Body of pancreas (tissue), 4 donors: ENCODE data around the gene APBA2. TPM values are rescaled to one million over a fixed set of nuclear protein-coding genes. Genes with fewer than 3 reads are reported as not detected.

Experiments used
- ATAC-seq: fragments of 150-250 bp; one replicate; pipeline ENCODE4 v1.9.1; 2016
- DNase-seq, 4 donors: peaks; one replicate each; pipeline ENCODE4 v3.0.0-alpha.2; 2019
- H3K27ac ChIP-seq, 4 donors: fragments of 200-600 bp; sonication (generic); 1 replicate in 3 of 4; 2 replicates in 1 of 4; pipeline versions ENCODE4 v1.5.1 to v1.6.1; 2016 to 2019; ENCODE audit warnings: mild to moderate bottlenecking in 1 of 4, mixed read lengths in 1 of 4, moderate library complexity in 1 of 4
- H3K27me3 ChIP-seq, 2 donors: fragments of 200-600 bp; sonication (generic); one replicate each; pipeline ENCODE4 v1.6.0; 2016; ENCODE audit warnings: mild to moderate bottlenecking in 1 of 2
- H3K36me3 ChIP-seq, 2 donors: fragments of 200-600 bp; sonication (generic); replicated peaks in 1 of 2; 2 replicates each; pipeline ENCODE4 v1.5.1; 2016; ENCODE audit warnings: low read depth in 2 of 2; ENCODE audit not compliant: insufficient read depth in 1 of 2
- H3K4me1 ChIP-seq: fragments of 200-600 bp; sonication (generic); one replicate; pipeline ENCODE4 v1.6.0; 2016
- H3K4me3 ChIP-seq, 2 donors: fragments of 200-600 bp; sonication (generic); 1 replicate in 1 of 2; 2 replicates in 1 of 2; pipeline ENCODE4 v1.5.1; 2016 to 2019
- H3K9me3 ChIP-seq, 3 donors: fragments of 200-600 bp; sonication (generic); 1 replicate in 2 of 3; 2 replicates in 1 of 3; pipeline ENCODE4 v1.5.1; 2016
- POLR2A ChIP-seq, 3 donors: fragments of 450-650 bp; IDR thresholded peaks; one replicate each; pipeline ENCODE4 v1.6.1; 2016; ENCODE audit warnings: antibody characterized with exemption in 3 of 3, mild to moderate bottlenecking in 2 of 3
- WGBS, 2 donors: methylation state at CpG; one replicate each; pipeline ENCODE4 v1.1.5; 2017; 5-methylcytosine and 5-hydroxymethylcytosine counted together
- intact Hi-C: fragments of 100-400 bp; cut with DNase I; formaldehyde crosslinking; loops from one replicate; pipeline ENCODE4 v1.15.1; 2023
- total RNA-seq, 2 donors: library from RNA; depleted of rRNA; stranded (reverse); fragments of >200 nt; gene quantifications; one replicate each; pipeline ENCODE4 v1.1.0, GENCODE V29; 2016
- TF ChIP-seq, protein P1 (sequence below), 7 experiments: fragments of 450-650 bp in 4 of 7; fragments of 200-600 bp in 3 of 7; sonication (generic) in 3 of 7; IDR thresholded peaks; one replicate each; pipeline ENCODE4 v1.5.1; 2016 to 2019; ENCODE audit warnings: antibody characterized with exemption in 7 of 7

APBA2 gene
- total RNA-seq, 2 donors from 2014 or later, result 13.2 to 29.0 TPM

DNA sequence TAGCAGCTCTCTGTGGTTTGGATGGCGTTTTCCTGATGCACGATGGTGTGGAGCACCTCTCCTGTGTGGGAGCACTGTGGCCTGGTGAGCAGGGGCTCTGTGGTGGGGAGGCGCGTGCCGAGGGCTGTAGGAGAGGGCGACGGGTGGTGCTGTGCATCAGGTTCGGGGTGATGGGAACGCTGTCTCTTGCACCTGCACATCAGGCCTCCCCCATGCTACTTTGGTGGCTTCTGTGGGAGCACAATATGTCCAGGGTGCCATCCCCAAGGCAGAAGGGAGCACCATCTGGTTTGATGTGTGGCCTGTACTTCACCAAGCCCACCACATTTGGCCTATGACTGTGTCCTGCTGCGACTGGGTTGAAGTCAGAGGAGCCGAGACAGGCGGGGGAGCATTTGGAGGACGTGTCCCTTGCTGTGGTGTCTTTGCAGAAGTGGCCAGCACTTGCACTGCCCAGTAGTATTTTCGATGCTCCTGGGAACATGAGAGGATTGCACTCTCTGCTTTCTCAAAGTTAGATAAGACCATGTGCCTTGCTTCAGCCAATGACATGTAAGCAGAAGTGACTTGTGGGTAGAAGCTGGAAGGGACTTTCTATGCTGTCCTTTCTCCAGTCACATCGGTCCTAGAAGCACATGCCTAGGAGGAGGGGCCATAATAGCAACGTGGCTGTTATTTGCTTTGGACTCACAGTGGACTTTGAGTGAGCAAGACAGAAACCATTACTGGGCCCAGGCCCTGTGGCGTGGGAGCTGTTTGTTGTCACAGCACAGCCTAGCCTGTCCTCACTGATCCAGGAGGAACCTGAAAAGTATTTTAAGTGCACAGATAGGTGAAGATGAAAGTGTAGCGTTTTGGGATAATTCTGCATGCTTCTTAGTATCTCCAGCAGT lies 72.1 kb downstream of the APBA2 start:
- Histone ChIP-seq H3K27ac (no peak overlapping the region), H3K4me3 (no peak overlapping the region), H3K36me3 (no peaks in the 10 kb centered on the region), H3K27me3 (no peaks in the 10 kb centered on the region), H3K9me3 (no peaks in the 10 kb centered on the region), H3K4me1 (no peaks in the 10 kb centered on the region)
- ATAC-seq (no peak), DNase-seq (no peak)
- TF ChIP-seq, protein P1, sequence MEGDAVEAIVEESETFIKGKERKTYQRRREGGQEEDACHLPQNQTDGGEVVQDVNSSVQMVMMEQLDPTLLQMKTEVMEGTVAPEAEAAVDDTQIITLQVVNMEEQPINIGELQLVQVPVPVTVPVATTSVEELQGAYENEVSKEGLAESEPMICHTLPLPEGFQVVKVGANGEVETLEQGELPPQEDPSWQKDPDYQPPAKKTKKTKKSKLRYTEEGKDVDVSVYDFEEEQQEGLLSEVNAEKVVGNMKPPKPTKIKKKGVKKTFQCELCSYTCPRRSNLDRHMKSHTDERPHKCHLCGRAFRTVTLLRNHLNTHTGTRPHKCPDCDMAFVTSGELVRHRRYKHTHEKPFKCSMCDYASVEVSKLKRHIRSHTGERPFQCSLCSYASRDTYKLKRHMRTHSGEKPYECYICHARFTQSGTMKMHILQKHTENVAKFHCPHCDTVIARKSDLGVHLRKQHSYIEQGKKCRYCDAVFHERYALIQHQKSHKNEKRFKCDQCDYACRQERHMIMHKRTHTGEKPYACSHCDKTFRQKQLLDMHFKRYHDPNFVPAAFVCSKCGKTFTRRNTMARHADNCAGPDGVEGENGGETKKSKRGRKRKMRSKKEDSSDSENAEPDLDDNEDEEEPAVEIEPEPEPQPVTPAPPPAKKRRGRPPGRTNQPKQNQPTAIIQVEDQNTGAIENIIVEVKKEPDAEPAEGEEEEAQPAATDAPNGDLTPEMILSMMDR (IDR thresholded peaks at IDR 0.05), result no peak
- TF ChIP-seq POLR2A (IDR thresholded peaks at IDR 0.05), result no peak
- intact Hi-C loops, result no loop called here
- WGBS, 2 donors, result 89 to 90% methylated on average over 16 to 17 of the region's 18 CpGs

DNA sequence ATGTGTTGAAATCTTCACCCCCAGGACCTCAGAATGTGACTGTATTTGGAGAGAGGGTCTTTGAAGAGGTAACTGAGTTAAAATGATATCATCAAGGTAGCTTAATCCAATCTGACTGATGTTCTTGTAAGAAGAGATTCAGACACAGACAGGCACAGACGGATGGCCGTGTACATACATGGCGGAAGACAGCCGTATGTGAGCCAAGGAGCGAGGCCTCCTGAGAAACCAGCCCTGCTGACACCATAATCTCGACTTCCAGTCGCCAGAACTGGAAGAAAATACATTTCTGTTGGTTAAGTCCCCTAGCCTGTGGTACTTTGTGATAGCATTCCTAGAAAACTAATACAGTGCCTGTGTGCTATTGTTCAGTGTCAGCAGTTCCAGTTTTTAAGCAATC lies 73.6 kb downstream of the APBA2 start:
- WGBS, 2 donors, result 92 to 97% methylated on average over 7 of the region's 7 CpGs
- Histone ChIP-seq H3K9me3 (no peaks in the 10 kb centered on the region), H3K27me3 (no peaks in the 10 kb centered on the region), H3K27ac (no peak overlapping the region), H3K4me1 (no peaks in the 10 kb centered on the region), H3K36me3 (no peaks in the 10 kb centered on the region), H3K4me3 (no peak overlapping the region)
- intact Hi-C loops, result no loop called here
- TF ChIP-seq POLR2A (IDR thresholded peaks at IDR 0.05), result no peak
- ATAC-seq (no peak), DNase-seq (no peak)

DNA sequence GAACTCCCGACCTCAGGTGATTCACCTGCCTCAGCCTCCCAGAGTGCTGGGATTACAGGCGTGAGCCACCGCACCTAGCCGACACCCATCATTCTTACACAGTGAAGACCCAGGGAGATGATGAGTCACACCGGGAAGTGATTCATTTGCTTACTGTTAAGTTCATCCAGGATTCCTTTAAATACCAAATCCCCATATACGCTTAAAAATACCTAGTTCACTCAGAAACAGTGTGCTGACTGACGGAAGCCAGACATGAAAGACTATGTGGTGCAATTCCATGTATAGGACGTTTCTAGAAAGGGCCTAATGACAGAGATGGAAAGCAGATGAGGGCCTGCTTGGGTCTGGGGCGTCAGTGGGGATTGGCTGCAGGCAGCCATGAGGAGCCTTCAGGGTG lies 75.2 kb downstream of the APBA2 start:
- TF ChIP-seq, protein P1 (IDR thresholded peaks at IDR 0.05), result no peak
- no peak for TF ChIP-seq POLR2A (IDR thresholded peaks at IDR 0.05)
- intact Hi-C loops, result loop anchor here (10.0 kb wide), 1 partner anchor 66 kb away; no protein-coding TSS in a partner anchor
- Histone ChIP-seq H3K9me3 (no peaks in the 10 kb centered on the region), H3K4me1 (no peaks in the 10 kb centered on the region), H3K27me3 (no peaks in the 10 kb centered on the region), H3K4me3 (no peak overlapping the region), H3K36me3 (no peaks in the 10 kb centered on the region), H3K27ac (no peak overlapping the region)
- DNase-seq (no peak), ATAC-seq (no peak)
- WGBS, 2 donors, result 84 to 86% methylated on average over 9 of the region's 9 CpGs

DNA sequence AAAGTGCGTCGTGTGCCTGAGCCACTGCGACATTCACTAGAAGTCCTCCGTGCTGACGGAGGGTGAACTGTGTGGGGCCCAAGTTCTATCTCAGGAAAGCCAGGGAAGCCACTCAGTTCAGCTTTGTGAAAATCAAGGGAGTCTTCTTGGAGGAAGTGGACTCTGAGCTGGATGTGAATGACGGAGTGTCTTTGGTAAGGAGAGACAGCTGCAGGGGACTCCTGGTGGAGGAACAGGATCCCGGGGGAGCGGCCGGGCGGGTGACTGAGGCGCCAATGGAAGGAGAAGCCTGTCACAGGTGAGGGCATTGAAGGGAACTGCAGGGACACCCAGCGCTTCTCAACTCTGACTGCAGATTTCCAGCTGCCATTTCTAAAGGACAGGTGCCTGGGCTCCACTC lies 75.6 kb downstream of the APBA2 start:
- Histone ChIP-seq H3K27me3 (no peaks in the 10 kb centered on the region), H3K9me3 (no peaks in the 10 kb centered on the region), H3K4me3 (no peak overlapping the region), H3K4me1 (no peaks in the 10 kb centered on the region), H3K27ac (no peak overlapping the region), H3K36me3 (no peaks in the 10 kb centered on the region)
- DNase-seq (no peak), ATAC-seq (no peak)
- intact Hi-C loops, result loop anchor here (10.0 kb wide), 1 partner anchor 67 kb away; no protein-coding TSS in a partner anchor
- 87 to 92% methylated on average over 12 of the region's 12 CpGs for WGBS, 2 donors
- TF ChIP-seq, protein P1 (IDR thresholded peaks at IDR 0.05), result no peak
- no peak for TF ChIP-seq POLR2A (IDR thresholded peaks at IDR 0.05)

DNA sequence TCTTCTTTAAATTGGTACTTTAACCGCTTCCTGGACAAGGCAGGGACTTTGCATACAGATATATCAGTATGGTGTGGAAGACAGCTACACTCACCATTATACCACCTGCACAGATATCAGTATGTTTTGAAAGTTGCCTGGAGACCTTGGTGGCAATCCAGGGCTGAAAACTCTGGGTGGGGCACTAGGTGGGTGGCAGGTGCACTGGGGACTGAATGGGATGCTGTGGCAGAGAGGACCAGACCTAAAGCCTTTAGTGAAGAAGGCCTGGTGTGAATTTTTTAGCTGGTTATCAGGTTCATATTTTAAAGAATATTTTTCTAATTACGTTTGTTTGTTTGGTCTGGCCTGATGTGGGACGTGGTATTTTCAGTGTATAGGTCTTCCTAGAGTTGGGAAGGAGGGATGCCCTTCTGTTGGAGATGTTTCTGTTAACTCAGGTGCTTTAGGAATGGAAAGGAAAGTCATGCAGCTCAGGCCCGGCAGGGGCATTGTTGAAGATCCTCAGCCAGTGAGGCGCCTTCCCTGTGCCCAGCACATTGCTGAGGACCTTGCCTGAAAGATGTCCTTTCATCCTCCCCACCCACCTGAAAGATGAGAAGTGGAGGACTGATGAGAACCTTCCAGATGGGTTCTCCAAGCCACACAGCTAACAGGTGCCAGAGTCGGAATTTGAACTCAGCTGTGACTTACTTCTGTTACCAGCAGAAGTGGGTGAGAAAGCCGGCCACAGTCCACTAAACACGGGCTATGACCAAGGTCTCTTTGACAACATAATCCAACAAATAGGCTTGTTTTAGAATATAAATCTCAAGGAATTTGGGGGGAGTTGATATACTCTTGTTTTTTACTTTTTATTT lies 77.3 kb downstream of the APBA2 start:
- WGBS, 2 donors, result 85 to 87% methylated on average over 8 of the region's 8 CpGs
- ATAC-seq (no peak), DNase-seq (no peak)
- Histone ChIP-seq H3K27me3 (no peaks in the 10 kb centered on the region), H3K36me3 (no peaks in the 10 kb centered on the region), H3K4me3 (no peak overlapping the region), H3K27ac (no peak overlapping the region), H3K9me3 (no peaks in the 10 kb centered on the region), H3K4me1 (no peaks in the 10 kb centered on the region)
- no peak for TF ChIP-seq POLR2A (IDR thresholded peaks at IDR 0.05)
- TF ChIP-seq, protein P1 (IDR thresholded peaks at IDR 0.05), result no peak
- intact Hi-C loops, result loop anchor here (10.0 kb wide), 1 partner anchor 68 kb away; no protein-coding TSS in a partner anchor
